Dendritic cell treated with granulocyte-macrophage colony-stimulating factor and Interleukin-4, amounts not matched to agents 40 ng/mL and 50 ng/mL, for 4 days (primary cell): ENCODE results near the gene CTDSP2.
"Not testable (repeated sequence)": the region's sequence is repeated elsewhere in the genome, so short reads cannot be mapped to it uniquely, and the experiment has no call there.

ENCODE experiments used
- H3K27ac Mint-ChIP-seq: one replicate; pipeline ENCODE4 v1.8.0; 2022; ENCODE audit warnings: mild to moderate bottlenecking, mixed read lengths
- H3K27me3 Mint-ChIP-seq: one replicate; pipeline ENCODE4 v1.8.0; 2022; ENCODE audit warnings: mild to moderate bottlenecking, mixed read lengths
- H3K36me3 Mint-ChIP-seq: one replicate; pipeline ENCODE4 v1.8.0; 2022; ENCODE audit warnings: low read depth, mixed read lengths
- H3K4me1 Mint-ChIP-seq: one replicate; pipeline ENCODE4 v1.8.0; 2022; ENCODE audit warnings: low read depth, mixed read lengths
- H3K4me3 Mint-ChIP-seq: one replicate; pipeline ENCODE4 v1.8.0; 2022; ENCODE audit warnings: mild to moderate bottlenecking, moderate library complexity, mixed read lengths
- H3K9me3 Mint-ChIP-seq: one replicate; pipeline ENCODE4 v1.8.0; 2022; ENCODE audit warnings: mixed read lengths
- intact Hi-C: fragments of 100-400 bp; cut with micrococcal nuclease; formaldehyde crosslinking; loops from one replicate; pipeline ENCODE4 v1.15.0; 2022

CTDSP2 gene

GRCh38 chr12:57869298-57869926 is 22.9 kb upstream of the CTDSP2 start:
- Mint-ChIP-seq H3K4me1 (peaks cover 13% of the 10 kb centered on the region), H3K9me3 (no peaks in the 10 kb centered on the region), H3K4me3 (no peak overlapping the region), H3K27ac (no peak overlapping the region), H3K27me3 (peaks cover 3% of the 10 kb centered on the region), H3K36me3 (no peaks in the 10 kb centered on the region)
- intact Hi-C loops = no loop called here

- intact Hi-C loops = no loop called here
- Mint-ChIP-seq H3K27ac (no peak overlapping the region), H3K36me3 (no peaks in the 10 kb centered on the region), H3K9me3 (no peaks in the 10 kb centered on the region), H3K4me1 (peaks cover 10% of the 10 kb centered on the region), H3K27me3 (peaks cover 3% of the 10 kb centered on the region), H3K4me3 (no peak overlapping the region)
Observed at GRCh38 chr12:57868851-57869268, 22.3 kb upstream of the CTDSP2 start.

- intact Hi-C loops = no loop called here
- H3K4me1 Mint-ChIP-seq = peaks cover 7% of the 10 kb centered on the region
- H3K36me3 Mint-ChIP-seq = no peaks in the 10 kb centered on the region
- H3K4me3 Mint-ChIP-seq = no peak overlapping the region
- no peaks in the 10 kb centered on the region for H3K9me3 Mint-ChIP-seq
- peaks cover 6% of the 10 kb centered on the region for H3K27me3 Mint-ChIP-seq
- H3K27ac Mint-ChIP-seq = no peak overlapping the region
Observed at GRCh38 chr12:57868221-57868620, 21.7 kb upstream of the CTDSP2 start.

- Mint-ChIP-seq H3K27ac (no peak overlapping the region), H3K36me3 (no peaks in the 10 kb centered on the region), H3K27me3 (peaks cover 12% of the 10 kb centered on the region), H3K4me1 (peaks cover 7% of the 10 kb centered on the region), H3K9me3 (no peaks in the 10 kb centered on the region), H3K4me3 (no peak overlapping the region)
- intact Hi-C loops = no loop called here
Observed at GRCh38 chr12:57866308-57867019, 19.9 kb upstream of the CTDSP2 start.

GRCh38 chr12:57865084-57865751 is 18.7 kb upstream of the CTDSP2 start:
- Mint-ChIP-seq H3K27me3 (peaks cover 14% of the 10 kb centered on the region), H3K4me1 (peaks cover 7% of the 10 kb centered on the region), H3K36me3 (no peaks in the 10 kb centered on the region), H3K9me3 (no peaks in the 10 kb centered on the region), H3K27ac (peak overlapping the region; percentile 64), H3K4me3 (peak overlapping the region; percentile 68)
- intact Hi-C loops = no loop called here

- Mint-ChIP-seq H3K9me3 (no peaks in the 10 kb centered on the region), H3K4me3 (peak overlapping the region; percentile 68), H3K27me3 (peaks cover 21% of the 10 kb centered on the region), H3K36me3 (no peaks in the 10 kb centered on the region), H3K27ac (peak overlapping the region; percentile 64), H3K4me1 (peaks cover 7% of the 10 kb centered on the region)
- intact Hi-C loops = no loop called here
Observed at GRCh38 chr12:57864442-57865083, 18.0 kb upstream of the CTDSP2 start.

GRCh38 chr12:57863676-57864075 is 17.1 kb upstream of the CTDSP2 start:
- Mint-ChIP-seq H3K4me1 (peaks cover 7% of the 10 kb centered on the region), H3K9me3 (no peaks in the 10 kb centered on the region), H3K36me3 (no peaks in the 10 kb centered on the region), H3K27me3 (peaks cover 23% of the 10 kb centered on the region), H3K27ac (no peak overlapping the region), H3K4me3 (no peak overlapping the region)
- intact Hi-C loops = no loop called here

GRCh38 chr12:57861967-57862366 is 15.4 kb upstream of the CTDSP2 start:
- no peak overlapping the region for H3K4me3 Mint-ChIP-seq
- H3K27me3 Mint-ChIP-seq = peaks cover 25% of the 10 kb centered on the region
- intact Hi-C loops = no loop called here
- H3K36me3 Mint-ChIP-seq = no peaks in the 10 kb centered on the region
- no peak overlapping the region for H3K27ac Mint-ChIP-seq
- no peaks in the 10 kb centered on the region for H3K9me3 Mint-ChIP-seq
- H3K4me1 Mint-ChIP-seq = peaks cover 7% of the 10 kb centered on the region

GRCh38 chr12:57860883-57861282 is 14.4 kb upstream of the CTDSP2 start:
- H3K27me3 Mint-ChIP-seq = peaks cover 34% of the 10 kb centered on the region
- H3K27ac Mint-ChIP-seq, H3K4me3 Mint-ChIP-seq, H3K36me3 Mint-ChIP-seq, intact Hi-C loops, H3K9me3 Mint-ChIP-seq: not testable (repeated sequence)
- H3K4me1 Mint-ChIP-seq = peaks cover 12% of the 10 kb centered on the region

GRCh38 chr12:57859121-57859520 is 12.6 kb upstream of the CTDSP2 start:
- H3K36me3 Mint-ChIP-seq = no peaks in the 10 kb centered on the region
- H3K9me3 Mint-ChIP-seq = no peaks in the 10 kb centered on the region
- intact Hi-C loops = no loop called here

GRCh38 chr12:57858123-57858522 is 11.6 kb upstream of the CTDSP2 start:
- H3K9me3 Mint-ChIP-seq, H3K4me3 Mint-ChIP-seq, intact Hi-C loops, H3K27ac Mint-ChIP-seq, H3K36me3 Mint-ChIP-seq: not testable (repeated sequence)
- Mint-ChIP-seq H3K27me3 (peaks cover 41% of the 10 kb centered on the region), H3K4me1 (peaks cover 33% of the 10 kb centered on the region)

More at GRCh38 chr12:57859121-57859520, 12.6 kb upstream of the CTDSP2 start:
- Mint-ChIP-seq H3K4me3 (no peak overlapping the region), H3K4me1 (peaks cover 23% of the 10 kb centered on the region), H3K27me3 (peaks cover 39% of the 10 kb centered on the region), H3K27ac (no peak overlapping the region)

- no peak overlapping the region for H3K4me3 Mint-ChIP-seq
- peaks cover 62% of the 10 kb centered on the region for H3K4me1 Mint-ChIP-seq
- H3K36me3 Mint-ChIP-seq = no peaks in the 10 kb centered on the region
- no peaks in the 10 kb centered on the region for H3K9me3 Mint-ChIP-seq
- no peak overlapping the region for H3K27ac Mint-ChIP-seq
- peaks cover 52% of the 10 kb centered on the region for H3K27me3 Mint-ChIP-seq
- intact Hi-C loops = no loop called here
Observed at GRCh38 chr12:57854965-57855364, 8.4 kb upstream of the CTDSP2 start.

- peaks cover 51% of the 10 kb centered on the region for H3K27me3 Mint-ChIP-seq
- H3K4me1 Mint-ChIP-seq = peaks cover 62% of the 10 kb centered on the region
- no peak overlapping the region for H3K27ac Mint-ChIP-seq
- no peak overlapping the region for H3K4me3 Mint-ChIP-seq
- H3K9me3 Mint-ChIP-seq = no peaks in the 10 kb centered on the region
- no peaks in the 10 kb centered on the region for H3K36me3 Mint-ChIP-seq
- intact Hi-C loops = no loop called here
Observed at GRCh38 chr12:57853864-57854556, 7.5 kb upstream of the CTDSP2 start.
